ENCODE data around the gene ADCY4. TPM values are rescaled to one million over a fixed set of nuclear protein-coding genes. Genes with fewer than 3 reads are reported as not detected.
A peak's percentile ranks its signal among the peaks of the same experiment; 100 is the strongest.
"Not testable (repeated sequence)": the region's sequence is repeated elsewhere in the genome, so short reads cannot be mapped to it uniquely, and the experiment has no call there.

Gene ADCY4
- total RNA-seq, 2 experiments from 2014 or later = 1.6 to 2.4 TPM

GRCh38 chr14:24335461-24336171, 745 bp upstream of the ADCY4 start:
- ChIA-PET POLR2A (interaction anchor here (0.6 to 1.0 kb wide), 2 partner anchors 73 to 95 kb away, joined by 3 to 4 read pairs; no protein-coding TSS in a partner anchor), CTCF (interaction anchor here (0.6 to 25.4 kb wide), 5 partner anchors 9 to 98 kb away, joined by 3 to 968 read pairs (median 4); partner anchors contain the start of genes CBLN3, KHNYN and SDR39U1)
- peaks cover 13% of the 10 kb centered on the region for H3K36me3 Mint-ChIP-seq
- no peak overlapping the region for H3K27ac Mint-ChIP-seq
- peaks cover 21% of the 10 kb centered on the region for H3K27me3 Mint-ChIP-seq
- no peak for DNase-seq
- intact Hi-C loops (cut with micrococcal nuclease) = no loop called here
- H3K4me3 Mint-ChIP-seq = no peak overlapping the region
- peaks cover 41% of the 10 kb centered on the region for H3K4me1 Mint-ChIP-seq (ENCODE audit: low read depth)
- H3K9me3 Mint-ChIP-seq = no peaks in the 10 kb centered on the region

DNA sequence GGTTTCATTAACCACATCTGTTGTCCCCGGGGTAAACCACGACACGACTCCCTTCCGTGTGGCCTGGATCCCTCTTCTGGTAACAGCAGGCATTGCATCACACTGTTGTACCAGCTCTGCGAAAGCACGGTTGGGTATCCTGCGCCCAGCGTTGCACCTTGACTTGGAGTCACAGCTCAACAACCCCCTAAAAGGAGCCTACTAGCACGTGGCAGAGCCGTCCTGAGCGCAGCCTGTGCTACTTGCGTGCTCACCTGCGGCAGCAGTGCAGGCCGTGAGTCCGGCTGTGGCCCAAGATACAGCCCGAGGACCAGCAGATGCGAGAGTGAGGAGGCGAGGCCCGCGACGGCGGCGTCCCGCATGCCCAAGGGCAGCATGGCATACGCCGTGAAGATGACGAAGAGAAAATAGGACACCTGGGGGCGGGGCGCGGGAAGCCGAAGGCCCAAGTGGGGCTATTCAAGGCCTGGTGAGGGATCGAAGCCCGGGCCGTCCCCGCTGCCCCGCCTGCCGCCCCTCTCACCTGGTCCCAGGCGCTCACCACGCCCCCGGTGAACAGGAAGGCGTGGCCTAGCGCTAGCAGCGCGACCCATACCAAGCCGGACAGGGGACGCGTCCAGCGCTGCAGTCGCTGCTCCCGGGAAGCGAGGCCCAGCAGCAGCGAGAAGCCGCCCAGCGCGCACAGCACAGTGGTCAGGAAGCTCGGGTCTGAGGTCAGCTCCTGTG, 2.4 kb downstream of the ADCY4 start:
- peak overlapping the region; percentile 30 for H3K27ac Mint-ChIP-seq

DNA sequence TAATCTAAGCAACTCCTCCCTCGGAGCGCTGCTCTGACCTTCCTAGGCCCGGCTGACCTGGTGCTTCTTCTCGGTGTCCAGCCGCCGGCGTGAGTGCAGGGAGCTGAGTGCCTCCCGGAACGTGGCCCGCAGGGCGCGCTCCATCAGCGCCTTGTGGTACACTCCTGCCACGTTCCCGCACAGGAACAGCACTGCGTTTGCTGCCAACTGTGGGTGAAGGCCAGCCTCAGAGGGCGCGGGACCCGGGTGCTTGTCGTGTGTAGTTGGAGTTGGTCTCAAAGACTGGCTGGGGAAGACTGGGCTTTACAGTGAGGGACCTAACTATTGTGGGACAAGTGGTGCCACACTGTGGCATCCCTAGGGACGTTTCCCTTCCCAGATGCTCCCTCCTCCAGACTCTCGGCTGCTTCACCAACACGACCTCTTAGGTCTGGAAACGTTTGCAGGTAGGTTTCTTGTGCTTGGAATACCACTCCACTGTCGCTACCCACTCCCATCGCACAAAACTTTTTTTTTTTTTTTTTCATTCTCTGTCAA, 3.1 kb downstream of the ADCY4 start:
- POLR2A ChIA-PET = interaction anchor here (0.7 to 3.4 kb wide), 6 partner anchors 14 to 132 kb away, joined by 3 to 67 read pairs (median 4); partner anchors contain the start of genes CBLN3, KHNYN and TINF2
- CTCF ChIA-PET = interaction anchor here (0.6 to 25.4 kb wide), 11 partner anchors 11 to 223 kb away, joined by 3 to 968 read pairs (median 6); partner anchors contain the start of genes CBLN3, CIDEB, KHNYN and LTB4R
- Mint-ChIP-seq H3K4me3 (peak overlapping the region; percentile 78), H3K4me1 (ENCODE audit: low read depth) (peaks cover 47% of the 10 kb centered on the region), H3K9me3 (no peaks in the 10 kb centered on the region), H3K36me3 (peaks cover 6% of the 10 kb centered on the region), H3K27me3 (peaks cover 21% of the 10 kb centered on the region), H3K27ac (peak overlapping the region; percentile 30)
- DNase-seq = no peak
- intact Hi-C loops (cut with micrococcal nuclease) = loop anchor here (1.0 to 5.0 kb wide), 6 partner anchors 21 to 347 kb away; partner anchors contain the start of genes LTB4R, LTB4R2, NFATC4 and RABGGTA

More for the DNA sequence above, 2.4 kb downstream of the ADCY4 start:
- Mint-ChIP-seq H3K36me3 (peaks cover 9% of the 10 kb centered on the region), H3K9me3 (no peaks in the 10 kb centered on the region), H3K4me3 (peak overlapping the region; percentile 78), H3K27me3 (peaks cover 21% of the 10 kb centered on the region), H3K4me1 (ENCODE audit: low read depth) (peaks cover 46% of the 10 kb centered on the region)
- CTCF ChIA-PET = interaction anchor here (0.6 to 25.4 kb wide), 28 partner anchors 12 to 242 kb away, joined by 3 to 968 read pairs (median 6); partner anchors contain the start of genes CBLN3, CIDEB, DCAF11 and KHNYN
- intact Hi-C loops (cut with micrococcal nuclease) = loop anchor here (1.0 to 5.0 kb wide), 6 partner anchors 22 to 346 kb away; partner anchors contain the start of genes LTB4R, LTB4R2, NFATC4 and RABGGTA
- peak; percentile 89 for DNase-seq
- POLR2A ChIA-PET = interaction anchor here (0.6 to 3.4 kb wide), 10 partner anchors 15 to 1404 kb away, joined by 3 to 67 read pairs (median 5); partner anchors contain the start of genes CBLN3, KHNYN, PRMT5 and SDR39U1

DNA sequence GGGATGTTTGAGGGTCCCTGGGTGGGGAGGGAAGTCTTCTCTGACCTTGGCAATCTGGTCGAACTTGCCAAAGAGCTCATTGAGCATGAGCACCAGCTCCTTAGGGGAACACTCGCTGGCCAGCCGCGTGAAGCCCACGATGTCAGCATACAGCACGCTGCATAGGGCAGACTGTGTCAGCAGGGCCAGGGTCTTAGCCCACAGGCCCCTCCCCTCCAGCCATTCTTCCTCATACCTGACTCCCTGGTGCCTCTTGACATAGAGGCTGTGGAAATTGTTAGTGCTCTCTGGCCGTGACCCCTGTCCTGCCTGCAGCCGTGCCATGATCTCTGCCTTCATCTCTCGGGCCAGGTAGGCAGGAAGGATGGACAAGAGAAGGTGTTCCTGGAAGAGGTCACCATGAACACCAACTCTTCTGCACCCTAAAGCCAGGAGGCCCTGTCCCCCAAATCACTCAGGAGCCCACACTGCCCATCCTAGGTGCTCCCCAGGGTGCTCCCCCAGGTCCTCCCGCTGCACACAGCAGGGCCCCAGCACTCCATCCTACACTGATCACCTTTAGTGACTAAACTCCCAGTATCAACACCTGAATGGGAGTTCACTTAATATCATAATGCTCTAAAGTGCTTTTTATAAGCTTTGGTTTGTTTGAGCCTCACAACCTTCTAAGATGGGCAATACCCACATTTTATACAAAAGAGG, 3.7 kb downstream of the ADCY4 start:
- peaks cover under 1% of the 10 kb centered on the region for H3K36me3 Mint-ChIP-seq
- H3K27me3 Mint-ChIP-seq = peaks cover 21% of the 10 kb centered on the region
- peaks cover 47% of the 10 kb centered on the region for H3K4me1 Mint-ChIP-seq (ENCODE audit: low read depth)
- POLR2A ChIA-PET = interaction anchor here (1.0 kb wide), 2 partner anchors 88 to 106 kb away, joined by 3 to 6 read pairs; partner anchors contain the start of gene TINF2
- H3K4me3 Mint-ChIP-seq = no peak overlapping the region
- H3K9me3 Mint-ChIP-seq = no peaks in the 10 kb centered on the region
- CTCF ChIA-PET = interaction anchor here (0.6 to 25.4 kb wide), 5 partner anchors 10 to 222 kb away, joined by 3 to 968 read pairs (median 6); partner anchors contain the start of genes CBLN3, CIDEB, KHNYN and LTB4R
- no peak for DNase-seq
- intact Hi-C loops (cut with micrococcal nuclease) = loop anchor here (5.0 kb wide), 1 partner anchor 36 kb away; the partner anchor contains the start of gene NFATC4
- no peak overlapping the region for H3K27ac Mint-ChIP-seq

DNA sequence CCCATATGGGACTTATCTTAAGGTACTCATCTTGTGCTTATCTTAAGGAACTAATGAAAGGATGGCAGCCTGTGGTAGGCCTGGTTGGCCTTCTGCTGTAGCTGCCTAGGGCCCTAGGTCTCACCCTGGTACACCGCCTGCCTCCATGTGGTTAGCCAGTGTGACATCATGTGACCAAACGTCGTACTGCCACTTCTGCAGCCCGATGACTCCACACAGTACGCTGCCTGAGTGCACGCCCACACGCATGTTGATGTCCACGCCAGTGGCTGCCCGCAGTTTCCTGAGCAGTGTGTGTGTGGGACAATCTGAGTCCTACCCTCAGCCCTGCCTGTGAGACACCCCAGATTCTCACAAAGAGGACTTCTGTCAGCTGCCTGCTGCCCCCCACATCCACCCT, 5.1 kb downstream of the ADCY4 start:
- intact Hi-C loops (cut with micrococcal nuclease) = loop anchor here (5.0 kb wide), 1 partner anchor 38 kb away; the partner anchor contains the start of gene NFATC4
- peaks cover 42% of the 10 kb centered on the region for H3K4me1 Mint-ChIP-seq (ENCODE audit: low read depth)
- H3K4me3 Mint-ChIP-seq = no peak overlapping the region
- POLR2A ChIA-PET = interaction anchor here (0.9 kb wide), 1 partner anchor 100 kb away, joined by 3 read pairs; the partner anchor contains the start of genes CBLN3 and KHNYN
- no peaks in the 10 kb centered on the region for H3K36me3 Mint-ChIP-seq
- DNase-seq = peak; percentile 84
- no peaks in the 10 kb centered on the region for H3K9me3 Mint-ChIP-seq
- H3K27ac Mint-ChIP-seq = peak overlapping the region; percentile 42
- CTCF ChIA-PET = interaction anchor here (0.7 to 25.4 kb wide), 5 partner anchors 20 to 156 kb away, joined by 3 to 968 read pairs (median 3); partner anchors contain the start of genes CBLN3, CIDEB, KHNYN and LTB4R
- H3K27me3 Mint-ChIP-seq = peaks cover 14% of the 10 kb centered on the region

DNA sequence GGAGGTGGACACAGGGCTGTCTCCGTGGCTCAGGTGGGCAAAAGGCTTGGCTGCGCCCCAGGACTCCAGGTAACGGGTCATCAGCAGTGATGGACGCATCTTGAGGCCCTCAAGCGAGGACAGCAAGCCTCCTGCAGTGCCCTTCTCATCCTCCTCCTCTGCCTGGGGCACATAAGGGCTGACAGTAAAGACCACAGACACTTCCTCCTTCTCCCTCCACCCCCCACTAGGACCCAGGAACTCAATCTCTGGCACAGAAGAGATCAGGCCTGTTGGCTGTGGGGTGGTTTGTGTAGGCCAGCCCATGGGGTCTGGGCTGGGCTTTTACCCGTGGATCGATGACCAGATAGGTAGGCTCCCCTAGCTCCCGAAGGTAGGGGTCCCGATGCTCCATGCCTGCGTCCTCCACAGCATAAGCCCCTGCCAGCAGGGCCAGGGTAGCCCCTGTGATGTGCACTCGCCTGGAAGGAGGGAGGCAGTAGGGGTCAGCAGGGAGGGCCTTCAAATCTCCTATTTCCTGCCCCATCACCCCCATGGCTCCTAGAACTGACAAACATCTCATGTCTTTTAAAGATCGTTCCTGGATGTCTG, 5.7 kb downstream of the ADCY4 start:
- CTCF ChIA-PET = interaction anchor here (0.7 to 25.4 kb wide), 5 partner anchors 8 to 156 kb away, joined by 3 to 968 read pairs (median 3); partner anchors contain the start of genes CBLN3, CIDEB, KHNYN and LTB4R
- H3K36me3 Mint-ChIP-seq = no peaks in the 10 kb centered on the region
- H3K27me3 Mint-ChIP-seq = peaks cover 12% of the 10 kb centered on the region
- intact Hi-C loops (cut with micrococcal nuclease) = no loop called here
- no peak overlapping the region for H3K4me3 Mint-ChIP-seq
- no peak for DNase-seq
- H3K27ac Mint-ChIP-seq = peak overlapping the region; percentile 42
- POLR2A ChIA-PET = interaction anchor here (0.9 kb wide), 1 partner anchor 101 kb away, joined by 3 read pairs; the partner anchor contains the start of genes CBLN3 and KHNYN
- peaks cover 40% of the 10 kb centered on the region for H3K4me1 Mint-ChIP-seq (ENCODE audit: low read depth)
- no peaks in the 10 kb centered on the region for H3K9me3 Mint-ChIP-seq

DNA sequence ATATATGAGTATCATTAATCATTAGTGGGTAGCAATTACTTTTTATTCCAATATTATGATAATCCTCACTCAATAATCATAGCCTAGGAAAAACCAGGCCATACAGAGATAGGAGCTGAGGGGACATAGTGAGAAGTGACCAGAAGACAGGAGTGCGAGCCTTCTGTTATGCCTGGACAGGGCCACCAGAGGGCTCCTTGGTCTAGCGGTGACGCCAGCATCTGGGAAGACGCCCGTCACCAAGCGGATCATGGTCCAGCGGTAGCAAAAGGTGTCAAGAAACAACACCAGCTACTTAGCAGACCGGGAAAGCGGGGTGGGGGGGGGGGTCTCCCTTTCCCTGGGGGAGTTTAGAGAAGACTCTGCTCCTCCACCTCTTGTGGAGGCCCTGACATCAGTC, 7.0 kb downstream of the ADCY4 start:
- peaks cover 31% of the 10 kb centered on the region for H3K4me1 Mint-ChIP-seq (ENCODE audit: low read depth)
- H3K4me3 Mint-ChIP-seq = not testable (repeated sequence)
- peak; percentile 60 for DNase-seq

DNA sequence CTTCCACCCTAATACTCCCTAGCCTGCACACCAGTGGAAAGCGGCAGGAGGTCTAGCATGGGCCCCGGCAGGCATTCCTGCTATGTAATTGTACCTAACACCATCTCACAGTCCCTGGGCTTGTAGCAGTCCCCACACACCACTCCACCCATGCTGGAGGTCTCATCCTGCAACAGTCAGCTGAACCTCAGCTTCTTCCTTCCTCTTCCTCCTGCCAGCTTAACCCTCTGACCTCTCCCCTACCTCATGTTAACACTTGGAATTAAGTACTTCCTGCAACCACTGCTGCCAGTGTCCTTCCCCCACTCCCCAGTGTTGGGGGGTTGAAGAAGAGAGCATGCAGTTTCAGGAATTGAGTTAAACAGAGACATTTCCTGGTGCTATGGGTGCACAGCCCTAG, 7.6 kb downstream of the ADCY4 start:
- ChIA-PET POLR2A (no interaction called here), CTCF (interaction anchor here (0.9 to 25.4 kb wide), 6 partner anchors 9 to 236 kb away, joined by 3 to 968 read pairs (median 4); partner anchors contain the start of genes CBLN3, CIDEB, KHNYN and LTB4R)
- H3K36me3 Mint-ChIP-seq = no peaks in the 10 kb centered on the region

More for the DNA sequence above, 7.0 kb downstream of the ADCY4 start:
- intact Hi-C loops (cut with micrococcal nuclease); H3K36me3 Mint-ChIP-seq; H3K9me3 Mint-ChIP-seq; H3K27me3 Mint-ChIP-seq; POLR2A ChIA-PET; H3K27ac Mint-ChIP-seq: not testable (repeated sequence)
- CTCF ChIA-PET = interaction anchor here (0.6 to 25.4 kb wide), 7 partner anchors 9 to 236 kb away, joined by 3 to 968 read pairs (median 4); partner anchors contain the start of genes CBLN3, CIDEB, KHNYN and LTB4R

DNA sequence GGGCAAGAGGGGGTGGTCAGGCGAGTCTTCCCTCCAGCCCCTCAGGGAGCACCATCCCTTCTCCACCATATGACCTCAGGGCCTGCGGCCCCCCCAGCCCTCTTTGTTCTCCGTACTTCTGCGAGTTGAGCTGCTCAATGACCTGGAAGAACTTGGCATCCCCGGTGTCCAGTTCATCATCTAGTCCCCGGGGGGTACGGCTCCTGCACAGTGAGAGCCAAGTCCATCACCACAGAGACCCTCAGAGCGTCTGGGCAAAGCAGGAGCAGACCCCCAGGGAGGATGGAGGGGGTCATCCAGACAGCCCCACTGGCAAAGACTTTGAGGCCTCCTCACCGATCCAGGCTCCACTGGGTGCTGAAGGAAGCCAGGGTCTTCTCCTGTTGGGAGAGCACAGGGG, 8.9 kb downstream of the ADCY4 start:
- H3K4me3 Mint-ChIP-seq = no peak overlapping the region
- no peaks in the 10 kb centered on the region for H3K9me3 Mint-ChIP-seq
- no peak overlapping the region for H3K27ac Mint-ChIP-seq
- H3K36me3 Mint-ChIP-seq = no peaks in the 10 kb centered on the region
- H3K27me3 Mint-ChIP-seq = no peaks in the 10 kb centered on the region
- no peak for DNase-seq
- peaks cover 20% of the 10 kb centered on the region for H3K4me1 Mint-ChIP-seq (ENCODE audit: low read depth)
- intact Hi-C loops (cut with micrococcal nuclease) = no loop called here
- CTCF ChIA-PET = interaction anchor here (1.0 to 25.4 kb wide), 3 partner anchors 14 to 108 kb away, joined by 3 to 968 read pairs (median 235); partner anchors contain the start of genes CBLN3, CIDEB, KHNYN and LTB4R
- POLR2A ChIA-PET = no interaction called here

More for the DNA sequence above, 7.6 kb downstream of the ADCY4 start:
- Mint-ChIP-seq H3K4me3 (no peak overlapping the region), H3K27me3 (peaks cover 3% of the 10 kb centered on the region), H3K4me1 (ENCODE audit: low read depth) (peaks cover 27% of the 10 kb centered on the region), H3K27ac (no peak overlapping the region), H3K9me3 (no peaks in the 10 kb centered on the region)
- intact Hi-C loops (cut with micrococcal nuclease) = no loop called here
- no peak for DNase-seq

GRCh38 chr14:24325041-24325530, 9.8 kb downstream of the ADCY4 start:
- Mint-ChIP-seq H3K27me3 (no peaks in the 10 kb centered on the region), H3K27ac (no peak overlapping the region), H3K36me3 (no peaks in the 10 kb centered on the region), H3K4me1 (ENCODE audit: low read depth) (peaks cover 19% of the 10 kb centered on the region), H3K9me3 (no peaks in the 10 kb centered on the region), H3K4me3 (no peak overlapping the region)
- POLR2A ChIA-PET = no interaction called here
- intact Hi-C loops (cut with micrococcal nuclease) = no loop called here
- DNase-seq = no peak
- CTCF ChIA-PET = interaction anchor here (1.0 to 25.4 kb wide), 5 partner anchors 9 to 108 kb away, joined by 3 to 968 read pairs (median 5); partner anchors contain the start of genes CBLN3, CIDEB, KHNYN and LTB4R

All from activated CD4-positive, alpha-beta memory T cell treated with anti-CD3 and anti-CD28 coated beads for 36 hours (primary cell).